Neural cell (in vitro differentiated cells): ENCODE measurements around the gene UBE2I. TPM values are rescaled to one million over a fixed set of nuclear protein-coding genes. Genes with fewer than 3 reads are reported as not detected.

Source experiments
- H2AFZ ChIP-seq: fragments of 200-600, 300-800 bp; sonication (generic), shearing (Covaris generic); 2 replicates; pipeline ENCODE4 v1.6.0; 2014; ENCODE audit warnings: low read depth, mild to moderate bottlenecking, antibody characterized with exemption, low read length, moderate library complexity
- H3F3A ChIP-seq: fragments of 200-600 bp; shearing (Covaris generic); 2 replicates; pipeline ENCODE4 v1.6.1; 2016; ENCODE audit warnings: mild to moderate bottlenecking, moderate library complexity, mixed read lengths, antibody characterized with exemption, low read length; ENCODE audit not compliant: insufficient read depth, poor library complexity, severe bottlenecking
- H3K27ac ChIP-seq: fragments of 200-600, 300-800 bp; sonication (generic), shearing (Covaris generic); 2 replicates; pipeline ENCODE4 v1.5.1; 2014; ENCODE audit warnings: mild to moderate bottlenecking, low read length, moderate library complexity
- H3K27me3 ChIP-seq: fragments of 300-800, 200-600 bp; sonication (generic), shearing (Covaris generic); 2 replicates; pipeline ENCODE4 v1.6.0; 2014; ENCODE audit warnings: mild to moderate bottlenecking, low read depth, low read length, moderate library complexity; ENCODE audit not compliant: insufficient read depth
- H3K36me3 ChIP-seq: fragments of 300-800, 200-600 bp; sonication (generic), shearing (Covaris generic); 2 replicates; pipeline ENCODE4 v1.5.1; 2014; ENCODE audit warnings: mild to moderate bottlenecking, antibody characterized with exemption, low read length, moderate library complexity; ENCODE audit not compliant: insufficient read depth
- H3K4me2 ChIP-seq: fragments of 300-800, 200-600 bp; sonication (generic), shearing (Covaris generic); 2 replicates; pipeline ENCODE4 v1.6.0; 2014; ENCODE audit warnings: mild to moderate bottlenecking, low read length
- H3K4me3 ChIP-seq: fragments of 300-800, 200-600 bp; sonication (generic), shearing (Covaris generic); 2 replicates; pipeline ENCODE4 v1.5.1; 2014; ENCODE audit warnings: mild to moderate bottlenecking, low read length, moderate library complexity
- H3K79me2 ChIP-seq: fragments of 200-600 bp; shearing (Covaris generic); replicated peaks from 2 replicates; pipeline ENCODE4 v1.6.0; 2014; ENCODE audit warnings: mild to moderate bottlenecking, low read length, moderate library complexity; ENCODE audit not compliant: insufficient read depth
- H3K9ac ChIP-seq: fragments of 300-800, 200-600 bp; sonication (generic), shearing (Covaris generic); 2 replicates; pipeline ENCODE4 v1.6.1; 2016; ENCODE audit warnings: mild to moderate bottlenecking, low read length, mixed read lengths
- H3K9me2 ChIP-seq: fragments of 200-600 bp; shearing (Covaris generic); 2 replicates; pipeline ENCODE4 v1.6.1; 2016; ENCODE audit warnings: mild to moderate bottlenecking, low read length, mixed read lengths; ENCODE audit not compliant: insufficient read depth
- H3K9me3 ChIP-seq: fragments of 200-600, 300-800 bp; sonication (generic), shearing (Covaris generic); 2 replicates; pipeline ENCODE4 v1.6.1; 2016; ENCODE audit warnings: mild to moderate bottlenecking, mixed run types, low read length, moderate library complexity, mixed read lengths
- H4K20me1 ChIP-seq: fragments of 200-600 bp; shearing (Covaris generic); 2 replicates; pipeline ENCODE4 v1.6.1; 2016; ENCODE audit warnings: mild to moderate bottlenecking, mixed run types; ENCODE audit not compliant: insufficient read depth
- EP300 ChIP-seq: fragments of 450-650 bp; conservative IDR thresholded peaks from 2 replicates; pipeline ENCODE4 v1.6.1; 2014; ENCODE audit warnings: antibody characterized with exemption, mild to moderate bottlenecking, moderate library complexity; ENCODE audit not compliant: poor library complexity, severe bottlenecking
- EZH2 ChIP-seq: fragments of 200-600, 300-800 bp; shearing (Covaris generic), sonication (generic); IDR thresholded peaks from 2 replicates; pipeline ENCODE4 v1.6.1; 2014; ENCODE audit warnings: antibody characterized with exemption, low read length, borderline replicate concordance, mild to moderate bottlenecking; ENCODE audit not compliant: insufficient read depth, poor library complexity, severe bottlenecking
- MXI1 ChIP-seq: fragments of 450-650 bp; conservative IDR thresholded peaks from 2 replicates; pipeline ENCODE4 v1.6.1; 2014; ENCODE audit warnings: antibody characterized with exemption, mild to moderate bottlenecking; ENCODE audit not compliant: poor library complexity, severe bottlenecking
- POLR2AphosphoS5 ChIP-seq: IDR thresholded peaks from 2 replicates; pipeline ENCODE4 v1.6.1; 2012
- RAD21 ChIP-seq: fragments of 450-650 bp; conservative IDR thresholded peaks from 2 replicates; pipeline ENCODE4 v1.6.1; 2014; ENCODE audit warnings: antibody characterized with exemption, mild to moderate bottlenecking, moderate library complexity
- REST ChIP-seq: IDR thresholded peaks from 2 replicates; pipeline ENCODE4 v1.6.1; 2012; ENCODE audit warnings: borderline replicate concordance
- SMC3 ChIP-seq: fragments of 450-650 bp; conservative IDR thresholded peaks from 2 replicates; pipeline ENCODE4 v1.6.1; 2014; ENCODE audit warnings: antibody characterized with exemption, mild to moderate bottlenecking, moderate library complexity; ENCODE audit not compliant: poor library complexity
- TAF1 ChIP-seq: IDR thresholded peaks from 2 replicates; pipeline ENCODE4 v1.6.1; 2012; ENCODE audit warnings: low read depth
- polyA plus RNA-seq: library from polyadenylated mRNA; depleted of rRNA; stranded (reverse); fragments of >200 nt; gene quantifications from 2 replicates; pipeline ENCODE4 v1.2.3, GENCODE V29; 2014
- TF ChIP-seq, protein P1 (sequence below): fragments of 450-650 bp; IDR thresholded peaks from 2 replicates; pipeline ENCODE4 v1.5.1; 2014; ENCODE audit warnings: antibody characterized with exemption, mild to moderate bottlenecking, moderate library complexity; ENCODE audit not compliant: poor library complexity, severe bottlenecking

Gene UBE2I
- polyA plus RNA-seq, 1 donor from 2014 or later, result 111 TPM

GRCh38 chr16:1305823-1306222, 3.6 kb upstream of the UBE2I start:
- peaks cover 8% of the 10 kb centered on the region for H4K20me1 ChIP-seq
- no peak overlapping the region for H3K27ac ChIP-seq
- peaks cover 10% of the 10 kb centered on the region for H3K79me2 ChIP-seq
- TF ChIP-seq MXI1 (no peak), RAD21 (no peak), POLR2AphosphoS5 (no peak), SMC3 (no peak), REST (no peak), EP300 (no peak), EZH2 (no peak), TAF1 (no peak)
- TF ChIP-seq, protein P1, sequence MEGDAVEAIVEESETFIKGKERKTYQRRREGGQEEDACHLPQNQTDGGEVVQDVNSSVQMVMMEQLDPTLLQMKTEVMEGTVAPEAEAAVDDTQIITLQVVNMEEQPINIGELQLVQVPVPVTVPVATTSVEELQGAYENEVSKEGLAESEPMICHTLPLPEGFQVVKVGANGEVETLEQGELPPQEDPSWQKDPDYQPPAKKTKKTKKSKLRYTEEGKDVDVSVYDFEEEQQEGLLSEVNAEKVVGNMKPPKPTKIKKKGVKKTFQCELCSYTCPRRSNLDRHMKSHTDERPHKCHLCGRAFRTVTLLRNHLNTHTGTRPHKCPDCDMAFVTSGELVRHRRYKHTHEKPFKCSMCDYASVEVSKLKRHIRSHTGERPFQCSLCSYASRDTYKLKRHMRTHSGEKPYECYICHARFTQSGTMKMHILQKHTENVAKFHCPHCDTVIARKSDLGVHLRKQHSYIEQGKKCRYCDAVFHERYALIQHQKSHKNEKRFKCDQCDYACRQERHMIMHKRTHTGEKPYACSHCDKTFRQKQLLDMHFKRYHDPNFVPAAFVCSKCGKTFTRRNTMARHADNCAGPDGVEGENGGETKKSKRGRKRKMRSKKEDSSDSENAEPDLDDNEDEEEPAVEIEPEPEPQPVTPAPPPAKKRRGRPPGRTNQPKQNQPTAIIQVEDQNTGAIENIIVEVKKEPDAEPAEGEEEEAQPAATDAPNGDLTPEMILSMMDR, result no peak
- no peaks in the 10 kb centered on the region for H3F3A ChIP-seq
- no peaks in the 10 kb centered on the region for H3K27me3 ChIP-seq
- no peaks in the 10 kb centered on the region for H3K9me2 ChIP-seq
- no peaks in the 10 kb centered on the region for H3K9me3 ChIP-seq
- no peaks in the 10 kb centered on the region for H3K36me3 ChIP-seq
- no peak overlapping the region for H3K4me3 ChIP-seq
- no peak overlapping the region for H3K4me2 ChIP-seq
- no peak overlapping the region for H2AFZ ChIP-seq
- no peak overlapping the region for H3K9ac ChIP-seq

- Histone ChIP-seq H3K79me2 (peaks cover 15% of the 10 kb centered on the region), H2AFZ (no peak overlapping the region), H3F3A (no peaks in the 10 kb centered on the region), H3K9me3 (no peaks in the 10 kb centered on the region), H4K20me1 (peaks cover 13% of the 10 kb centered on the region), H3K4me2 (no peak overlapping the region), H3K27ac (no peak overlapping the region), H3K9me2 (no peaks in the 10 kb centered on the region), H3K4me3 (no peak overlapping the region), H3K27me3 (no peaks in the 10 kb centered on the region), H3K9ac (no peak overlapping the region), H3K36me3 (no peaks in the 10 kb centered on the region)
- TF ChIP-seq, protein P1, result no peak
- no peak for TF ChIP-seq SMC3
- no peak for TF ChIP-seq EZH2
- TF ChIP-seq MXI1, result no peak
- TF ChIP-seq TAF1, result no peak
- no peak for TF ChIP-seq EP300
- no peak for TF ChIP-seq RAD21
- TF ChIP-seq POLR2AphosphoS5, result no peak
- TF ChIP-seq REST, result no peak
Observed at GRCh38 chr16:1306334-1306733, 3.1 kb upstream of the UBE2I start.
